ENCODE results near the gene DHX8. TPM values are rescaled to one million over a fixed set of nuclear protein-coding genes. Genes with fewer than 3 reads are reported as not detected.

Gene DHX8
- total RNA-seq, 4 donors from 2014 or later: 31.7 to 35.1 (median 33.4) TPM

DNA sequence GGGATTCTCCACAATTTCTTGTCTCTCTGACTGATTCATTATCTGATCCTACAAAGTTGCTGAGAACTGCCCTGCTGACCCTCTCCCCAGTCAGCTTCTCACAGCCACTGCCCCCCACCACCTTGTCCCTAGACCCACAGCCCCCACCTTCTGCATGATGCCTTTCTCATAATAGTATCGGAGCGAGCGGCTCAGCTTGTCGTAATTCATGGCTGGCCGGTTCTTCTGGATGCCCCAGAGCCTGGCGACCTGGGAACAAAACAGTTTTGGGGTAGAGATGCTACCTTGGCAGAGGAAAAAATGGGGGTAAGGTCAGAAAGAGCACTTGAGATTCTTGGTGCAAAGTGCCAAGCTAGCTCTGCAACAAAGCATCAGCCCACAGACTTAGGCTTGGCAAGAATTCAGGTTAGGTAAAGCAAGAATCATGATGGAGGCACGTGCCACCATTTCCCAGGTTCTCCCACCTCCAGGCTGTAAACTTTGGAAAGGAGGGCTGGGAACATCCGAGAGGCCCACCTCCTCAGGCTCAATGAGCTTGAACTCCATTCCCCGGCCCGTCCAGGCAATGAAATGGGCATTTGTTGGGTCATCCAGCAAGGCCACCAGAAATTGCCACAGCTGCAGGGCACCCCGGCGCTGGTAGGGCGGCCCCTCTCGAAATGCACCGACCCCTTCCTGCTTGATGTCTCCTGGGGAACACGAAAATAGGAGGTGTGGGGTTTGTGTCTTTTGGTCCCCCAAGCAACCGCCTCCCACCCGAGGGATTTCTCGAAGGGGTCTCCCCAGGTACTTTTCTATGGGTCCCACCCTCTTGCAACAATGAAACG lies 45.4 kb downstream of the DHX8 start:
- Histone ChIP-seq H3K4me3 (no peak overlapping the region), H3K27ac (replicated peaks in 1 of 4) (no peak overlapping the region), H3K27me3 (no peaks in the 10 kb centered on the region), H3K4me1 (peaks cover 16 to 31% (median 26%) of the 10 kb centered on the region in 4 donors), H3K9me3 (no peaks in the 10 kb centered on the region), H3K36me3 (peaks cover 22 to 40% (median 34%) of the 10 kb centered on the region in 4 donors)
- intact Hi-C loops (cut with DNase I): no loop called here
- TF ChIP-seq EP300 (IDR thresholded peaks at IDR 0.05) (no peak), POLR2AphosphoS5 (IDR thresholded peaks at IDR 0.05) (no peak), POLR2A (IDR thresholded peaks at IDR 0.05; ENCODE audit: low read depth) (no peak)
- TF ChIP-seq, protein P1, sequence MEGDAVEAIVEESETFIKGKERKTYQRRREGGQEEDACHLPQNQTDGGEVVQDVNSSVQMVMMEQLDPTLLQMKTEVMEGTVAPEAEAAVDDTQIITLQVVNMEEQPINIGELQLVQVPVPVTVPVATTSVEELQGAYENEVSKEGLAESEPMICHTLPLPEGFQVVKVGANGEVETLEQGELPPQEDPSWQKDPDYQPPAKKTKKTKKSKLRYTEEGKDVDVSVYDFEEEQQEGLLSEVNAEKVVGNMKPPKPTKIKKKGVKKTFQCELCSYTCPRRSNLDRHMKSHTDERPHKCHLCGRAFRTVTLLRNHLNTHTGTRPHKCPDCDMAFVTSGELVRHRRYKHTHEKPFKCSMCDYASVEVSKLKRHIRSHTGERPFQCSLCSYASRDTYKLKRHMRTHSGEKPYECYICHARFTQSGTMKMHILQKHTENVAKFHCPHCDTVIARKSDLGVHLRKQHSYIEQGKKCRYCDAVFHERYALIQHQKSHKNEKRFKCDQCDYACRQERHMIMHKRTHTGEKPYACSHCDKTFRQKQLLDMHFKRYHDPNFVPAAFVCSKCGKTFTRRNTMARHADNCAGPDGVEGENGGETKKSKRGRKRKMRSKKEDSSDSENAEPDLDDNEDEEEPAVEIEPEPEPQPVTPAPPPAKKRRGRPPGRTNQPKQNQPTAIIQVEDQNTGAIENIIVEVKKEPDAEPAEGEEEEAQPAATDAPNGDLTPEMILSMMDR (IDR thresholded peaks at IDR 0.05): no peak
- DNase-seq (ENCODE audit: extremely low spot score): no peak
- 89% methylated on average over 20 of the region's 20 CpGs for WGBS

DNA sequence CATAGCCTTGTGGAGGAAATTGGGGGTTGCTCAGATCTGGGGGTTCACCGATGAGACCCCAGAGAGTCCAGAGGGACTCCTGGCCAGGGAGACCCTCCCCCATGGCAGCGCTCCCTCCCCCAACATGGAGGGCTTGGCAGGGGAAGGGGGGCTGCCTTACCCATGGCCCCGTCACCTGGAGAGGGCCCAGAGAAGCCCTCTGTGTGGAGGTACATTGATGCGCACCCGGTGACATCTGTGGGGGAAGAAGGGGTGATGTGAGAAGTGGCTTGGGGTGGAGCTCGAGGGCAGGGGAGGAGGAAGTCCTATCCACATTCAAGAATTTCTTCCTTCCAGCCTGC lies 46.1 kb downstream of the DHX8 start:
- H3K27ac ChIP-seq (replicated peaks in 1 of 4): peak overlapping the region in 3 of 4 donors; percentile 14 to 46 (median 22)
- no peak for TF ChIP-seq POLR2A (IDR thresholded peaks at IDR 0.05; ENCODE audit: low read depth)
- no peak for TF ChIP-seq EP300 (IDR thresholded peaks at IDR 0.05)
- no peak for TF ChIP-seq POLR2AphosphoS5 (IDR thresholded peaks at IDR 0.05)
- TF ChIP-seq, protein P1 (IDR thresholded peaks at IDR 0.05): no peak
- no peak for DNase-seq (ENCODE audit: extremely low spot score)
- 67% methylated on average over 4 of the region's 6 CpGs for WGBS
- peaks cover 15 to 33% (median 27%) of the 10 kb centered on the region in 4 donors for H3K36me3 ChIP-seq
- no peaks in the 10 kb centered on the region for H3K27me3 ChIP-seq
- peak overlapping the region in 3 of 4 donors; percentile 17 to 26 (median 19) for H3K4me3 ChIP-seq
- intact Hi-C loops (cut with DNase I): no loop called here
- H3K4me1 ChIP-seq: peaks cover 16 to 31% (median 26%) of the 10 kb centered on the region in 4 donors
- no peaks in the 10 kb centered on the region for H3K9me3 ChIP-seq

DNA sequence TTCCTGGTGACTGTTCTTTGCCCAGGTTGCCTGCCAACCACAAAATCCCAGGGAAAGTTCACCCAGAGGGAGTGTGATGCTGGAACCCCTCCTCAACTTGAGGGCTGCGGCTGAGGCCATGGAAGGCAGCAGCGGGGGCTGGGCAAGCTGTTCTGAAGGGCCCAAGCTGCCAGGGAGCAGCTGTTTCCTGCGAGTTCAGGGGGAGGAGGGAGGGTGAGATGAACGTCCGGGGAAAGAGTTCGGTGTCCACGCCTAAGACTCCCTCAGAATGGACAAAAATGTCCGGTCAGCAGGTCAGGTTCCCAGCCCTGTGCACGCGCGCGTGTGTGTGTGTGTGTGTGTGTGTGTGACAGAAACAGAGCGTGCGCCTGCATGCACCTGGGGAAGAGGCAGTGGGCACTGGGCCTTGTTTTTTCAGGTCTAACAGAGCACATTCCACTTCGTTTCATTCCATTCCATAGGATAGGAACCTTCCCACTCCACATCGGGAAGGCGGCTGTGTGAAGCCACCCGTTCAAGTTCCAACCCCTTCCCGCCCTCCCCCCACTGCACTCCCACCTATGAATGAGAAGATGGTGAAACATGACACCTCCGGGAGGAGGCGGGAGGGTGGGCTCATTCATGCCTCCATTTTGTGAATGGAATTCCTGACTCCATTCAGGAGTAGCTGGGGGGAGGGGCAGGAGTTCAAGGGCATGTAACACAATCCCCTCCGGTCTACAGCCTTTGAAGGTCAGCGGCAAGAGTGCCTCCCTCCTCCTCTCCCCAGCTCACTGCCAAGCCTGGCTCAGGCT lies 46.7 kb downstream of the DHX8 start:
- Histone ChIP-seq H3K36me3 (peaks cover 11 to 27% (median 22%) of the 10 kb centered on the region in 4 donors), H3K27ac (replicated peaks in 1 of 4) (peak overlapping the region; percentile 14 to 46 (median 31)), H3K9me3 (no peaks in the 10 kb centered on the region), H3K4me3 (peak overlapping the region; percentile 17 to 26 (median 22)), H3K27me3 (no peaks in the 10 kb centered on the region), H3K4me1 (peaks cover 16 to 31% (median 26%) of the 10 kb centered on the region in 4 donors)
- no peak for DNase-seq (ENCODE audit: extremely low spot score)
- intact Hi-C loops (cut with DNase I): no loop called here
- 17% methylated on average over 17 of the region's 23 CpGs for WGBS
- TF ChIP-seq, protein P1 (IDR thresholded peaks at IDR 0.05): no peak
- TF ChIP-seq POLR2A (IDR thresholded peaks at IDR 0.05; ENCODE audit: low read depth): no peak
- TF ChIP-seq EP300 (IDR thresholded peaks at IDR 0.05): no peak
- TF ChIP-seq POLR2AphosphoS5 (IDR thresholded peaks at IDR 0.05): peak in 1 of 2 donors; percentile 47

- DNase-seq (ENCODE audit: extremely low spot score): no peak
- 33% methylated on average over 3 of the region's 3 CpGs for WGBS
- intact Hi-C loops (cut with DNase I): no loop called here
- TF ChIP-seq POLR2A (IDR thresholded peaks at IDR 0.05; ENCODE audit: low read depth) (no peak), EP300 (IDR thresholded peaks at IDR 0.05) (no peak), POLR2AphosphoS5 (IDR thresholded peaks at IDR 0.05) (no peak)
- TF ChIP-seq, protein P1 (IDR thresholded peaks at IDR 0.05): no peak
- Histone ChIP-seq H3K9me3 (no peaks in the 10 kb centered on the region), H3K4me1 (peaks cover 16 to 31% (median 26%) of the 10 kb centered on the region in 4 donors), H3K4me3 (no peak overlapping the region), H3K36me3 (peaks cover 11 to 21% (median 16%) of the 10 kb centered on the region in 4 donors), H3K27ac (replicated peaks in 1 of 4) (peak overlapping the region in 2 of 4 donors; percentile 40 to 46), H3K27me3 (no peaks in the 10 kb centered on the region)
Measured at GRCh38 chr17:43531082-43531378, 47.3 kb downstream of the DHX8 start.

All from esophagus muscularis mucosa (tissue), 4 donors.